NCI-H2196 treated with DMSO at 0.1 percent for 48 hours (cell line): ENCODE results near the gene THRB.

Source experiments
- DNase-seq: peaks from one replicate; lab custom pipeline; 2025; ENCODE audit not compliant: unreplicated experiment; lab: John Stamatoyannopoulos, UW

Gene THRB

DNA sequence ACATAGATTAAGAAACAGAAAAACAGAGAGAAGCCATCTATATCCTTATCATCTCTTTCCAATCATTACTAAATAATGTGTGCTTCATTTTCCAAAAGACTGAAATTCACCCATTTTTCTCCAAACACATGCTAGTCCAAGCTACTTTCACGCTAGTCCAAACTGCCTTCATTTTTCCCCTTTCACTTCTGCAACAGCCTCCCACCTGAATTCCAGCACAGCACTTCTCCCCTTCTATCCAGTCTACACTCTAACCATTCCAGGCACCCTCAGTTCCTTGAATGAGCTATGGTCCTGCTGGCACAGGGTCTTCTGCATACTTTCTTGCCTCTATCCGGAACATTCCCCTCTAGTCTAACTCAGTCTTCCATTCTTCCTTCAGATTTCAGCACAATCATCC, 112.0 kb downstream of the THRB start:
- no peak for DNase-seq

DNA sequence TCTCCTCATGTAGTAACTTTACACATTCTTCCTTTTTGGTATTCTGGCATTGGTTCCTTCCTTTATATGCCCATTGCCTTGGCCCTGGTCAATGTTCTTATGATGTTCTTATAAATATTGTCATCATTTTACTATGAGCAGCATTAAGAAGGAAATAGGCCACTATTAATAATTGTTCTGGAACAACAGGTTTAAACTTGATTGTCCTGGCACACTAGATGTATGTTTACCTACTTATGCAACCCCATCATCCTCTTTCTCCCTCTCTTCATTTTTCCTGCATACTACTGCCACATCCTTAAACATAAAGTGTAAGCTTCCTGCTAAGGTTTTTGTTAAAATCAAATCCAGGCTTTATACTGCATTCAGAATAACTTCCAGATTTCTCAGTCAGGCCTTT, 114.7 kb downstream of the THRB start:
- no peak for DNase-seq

DNA sequence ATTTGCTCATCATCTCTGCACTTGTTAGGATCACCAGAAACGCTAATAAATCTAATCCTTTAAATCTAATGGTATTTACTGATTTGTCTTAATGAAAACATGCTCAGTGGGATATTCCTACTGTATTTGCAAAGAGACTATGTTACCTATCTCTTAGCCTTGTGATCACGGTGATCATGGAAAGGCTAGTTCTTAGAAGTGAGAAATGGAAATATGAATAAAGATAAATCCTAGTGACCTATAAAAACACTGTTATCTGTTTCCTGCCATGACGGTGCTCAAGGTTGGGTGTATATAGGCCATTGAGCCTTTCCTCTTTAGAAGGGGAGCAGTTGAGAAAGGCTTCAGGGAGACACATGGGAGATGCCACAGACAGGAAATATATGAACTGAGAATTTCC, 116.3 kb downstream of the THRB start:
- no peak for DNase-seq

- no peak for DNase-seq
These were observed 117.2 kb downstream of the THRB start for GRCh38 chr3:24377218-24377993.

- DNase-seq: no peak
These were observed 118.7 kb downstream of the THRB start for GRCh38 chr3:24375947-24376384.

GRCh38 chr3:24374801-24375200, 119.8 kb downstream of the THRB start:
- DNase-seq: no peak

GRCh38 chr3:24373198-24373959, 121.3 kb downstream of the THRB start:
- no peak for DNase-seq

DNA sequence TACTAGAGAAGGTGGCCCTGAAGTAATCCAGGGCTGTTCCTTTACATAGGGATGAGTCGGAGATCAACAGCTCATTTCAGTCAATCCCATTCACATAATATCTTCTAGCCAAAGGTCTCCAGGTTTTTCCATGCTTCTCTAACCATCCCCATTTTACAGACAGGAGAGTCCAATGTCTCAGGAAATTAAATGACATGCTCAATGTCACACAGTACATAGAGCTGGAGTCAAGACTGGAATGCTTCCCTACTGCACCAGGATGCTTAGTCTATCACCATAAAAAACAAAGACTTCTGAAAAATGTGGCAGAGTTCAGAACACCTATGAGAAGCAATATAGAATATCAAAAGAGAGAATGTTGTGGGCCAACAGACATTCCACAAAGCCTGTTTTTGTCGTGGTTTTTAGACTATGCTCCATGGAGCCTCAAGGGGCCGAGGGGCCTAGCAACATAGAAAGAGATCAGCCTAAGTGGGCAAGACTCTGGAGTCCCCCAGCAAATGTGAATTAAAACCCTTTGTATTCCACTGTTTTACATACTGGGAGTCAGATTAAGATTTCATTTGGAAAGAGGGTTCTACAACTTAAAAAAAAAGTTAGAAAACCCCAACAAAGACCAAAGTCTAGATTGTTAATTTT, 122.0 kb downstream of the THRB start:
- no peak for DNase-seq

DNA sequence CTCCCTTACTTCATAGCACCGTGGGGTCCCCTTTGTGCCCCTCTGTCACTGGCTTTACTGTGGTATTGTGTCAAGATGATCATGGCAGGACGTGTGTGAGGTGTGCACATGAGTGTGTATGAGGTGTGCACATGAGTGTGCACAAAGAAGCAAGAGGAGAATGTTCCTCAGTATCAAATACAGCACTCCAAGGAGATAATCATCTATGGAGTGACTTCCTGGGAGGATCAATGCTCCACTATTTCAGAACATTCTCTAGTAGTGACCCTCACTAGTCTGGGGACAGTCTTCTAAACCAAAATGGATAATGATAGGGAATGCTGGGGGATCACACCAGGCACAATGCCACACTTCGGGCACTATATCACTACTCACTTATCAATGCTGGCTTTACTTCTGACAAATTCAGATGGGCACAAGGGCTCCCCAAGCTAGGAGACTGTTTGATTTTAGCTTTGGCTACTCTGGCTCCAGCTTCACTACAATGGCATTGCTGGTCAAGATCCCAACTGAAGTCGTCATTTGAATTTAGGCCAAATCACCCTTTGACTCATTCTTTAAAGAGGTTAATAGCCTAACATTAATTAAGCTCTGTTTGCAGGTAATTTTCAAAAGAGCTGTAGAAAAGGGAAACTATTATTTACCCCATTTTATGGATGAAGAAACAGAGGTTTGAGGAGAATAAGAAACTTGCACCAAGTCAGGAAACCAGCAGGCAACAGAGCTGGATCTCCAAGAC, 124.1 kb downstream of the THRB start:
- no peak for DNase-seq

DNA sequence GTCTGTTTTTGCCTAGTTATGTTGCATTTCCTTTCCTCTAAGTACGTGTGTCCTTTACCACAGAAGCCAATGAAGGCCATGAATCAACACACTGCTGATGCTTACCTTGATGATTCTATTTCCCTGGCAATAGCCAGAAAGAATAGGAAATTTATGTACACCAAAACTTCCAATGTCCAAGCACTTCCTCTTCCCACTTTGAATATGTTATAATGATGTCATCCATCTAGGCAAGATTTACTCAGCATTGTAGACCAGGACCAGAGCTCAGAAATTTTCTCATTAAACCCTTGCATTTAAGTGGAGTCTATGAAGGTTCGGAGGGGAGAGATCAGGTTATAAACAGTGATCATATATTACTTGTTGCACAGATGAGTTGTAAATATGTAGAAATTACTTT, 126.0 kb downstream of the THRB start:
- no peak for DNase-seq

- DNase-seq: no peak
These were observed 126.9 kb downstream of the THRB start for GRCh38 chr3:24367664-24368264.

- no peak for DNase-seq
These were observed 127.4 kb downstream of the THRB start for GRCh38 chr3:24367216-24367615.

- no peak for DNase-seq
These were observed 129.5 kb downstream of the THRB start for GRCh38 chr3:24365168-24365567.

DNA sequence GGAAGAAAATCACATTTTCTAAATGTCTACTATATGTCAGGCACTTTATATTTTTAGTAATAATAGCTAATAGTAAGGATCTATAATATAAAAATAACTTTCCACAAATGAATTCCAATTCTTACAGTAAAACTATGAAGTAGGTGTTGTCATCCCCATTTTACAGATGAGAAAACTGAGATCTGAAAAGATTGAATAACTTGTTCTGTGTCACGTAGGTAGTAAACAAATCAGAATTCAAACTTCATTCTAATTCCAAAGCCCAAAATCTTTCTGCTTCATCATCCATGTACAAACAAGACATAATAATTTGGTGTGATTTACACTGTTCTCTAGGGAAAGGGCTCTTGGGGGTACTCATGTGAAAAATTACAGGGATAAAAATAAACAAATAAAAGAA, 130.3 kb downstream of the THRB start:
- no peak for DNase-seq

DNA sequence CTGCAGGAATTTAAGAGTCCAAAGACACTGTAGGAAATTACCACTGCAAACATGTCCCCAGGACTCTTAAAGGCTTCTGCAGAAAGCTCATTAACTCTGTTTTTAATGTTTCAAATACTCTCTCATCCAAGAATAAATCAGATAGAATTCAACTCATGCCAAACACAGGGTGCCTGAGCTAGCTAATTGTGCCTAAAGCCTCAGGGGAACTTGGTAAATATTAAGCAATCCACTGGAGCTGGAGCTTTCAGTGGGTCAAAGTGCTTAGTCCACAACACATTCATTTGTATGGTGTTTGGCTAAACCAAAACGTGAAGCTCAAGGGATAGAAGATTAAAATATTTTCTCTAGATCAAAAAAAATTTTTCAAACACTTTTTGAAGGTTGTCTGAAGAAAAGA, 131.4 kb downstream of the THRB start:
- no peak for DNase-seq

DNA sequence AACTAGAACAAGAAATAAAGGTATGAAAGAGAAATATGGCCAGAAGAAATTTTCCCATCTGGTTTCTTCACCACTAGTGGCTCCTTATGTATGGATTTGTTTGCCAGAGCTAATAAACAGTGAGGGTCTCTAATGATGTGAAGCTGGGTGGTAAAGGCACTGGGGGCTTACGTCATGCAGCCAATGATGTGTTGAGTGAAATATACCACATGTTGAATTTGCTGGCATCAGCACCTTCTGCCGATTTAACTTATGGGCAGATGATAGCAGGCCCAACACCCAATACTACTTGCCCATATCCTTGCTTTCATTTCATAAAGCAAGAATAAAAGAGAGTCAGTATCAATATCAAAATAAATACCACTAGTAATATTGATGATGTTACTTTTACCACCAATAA, 133.0 kb downstream of the THRB start:
- no peak for DNase-seq

DNA sequence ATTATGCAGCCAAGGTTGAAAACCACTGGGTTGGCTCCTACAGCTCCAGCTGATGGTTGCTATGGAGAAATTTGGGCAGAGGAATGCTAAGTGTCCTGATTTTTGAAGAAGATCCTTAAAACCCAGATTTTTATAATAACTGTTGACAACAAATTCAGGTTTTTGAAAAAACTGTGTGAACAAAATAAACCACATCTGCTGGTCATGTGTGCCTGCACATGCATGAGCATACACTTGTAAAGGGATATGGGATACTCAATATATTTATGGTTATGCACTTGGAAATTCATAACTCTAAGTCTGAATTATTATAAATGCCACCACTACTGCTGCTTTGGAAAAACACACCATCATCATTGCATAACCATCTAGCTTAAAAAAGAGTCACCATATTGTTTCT, 133.7 kb downstream of the THRB start:
- DNase-seq: no peak

DNA sequence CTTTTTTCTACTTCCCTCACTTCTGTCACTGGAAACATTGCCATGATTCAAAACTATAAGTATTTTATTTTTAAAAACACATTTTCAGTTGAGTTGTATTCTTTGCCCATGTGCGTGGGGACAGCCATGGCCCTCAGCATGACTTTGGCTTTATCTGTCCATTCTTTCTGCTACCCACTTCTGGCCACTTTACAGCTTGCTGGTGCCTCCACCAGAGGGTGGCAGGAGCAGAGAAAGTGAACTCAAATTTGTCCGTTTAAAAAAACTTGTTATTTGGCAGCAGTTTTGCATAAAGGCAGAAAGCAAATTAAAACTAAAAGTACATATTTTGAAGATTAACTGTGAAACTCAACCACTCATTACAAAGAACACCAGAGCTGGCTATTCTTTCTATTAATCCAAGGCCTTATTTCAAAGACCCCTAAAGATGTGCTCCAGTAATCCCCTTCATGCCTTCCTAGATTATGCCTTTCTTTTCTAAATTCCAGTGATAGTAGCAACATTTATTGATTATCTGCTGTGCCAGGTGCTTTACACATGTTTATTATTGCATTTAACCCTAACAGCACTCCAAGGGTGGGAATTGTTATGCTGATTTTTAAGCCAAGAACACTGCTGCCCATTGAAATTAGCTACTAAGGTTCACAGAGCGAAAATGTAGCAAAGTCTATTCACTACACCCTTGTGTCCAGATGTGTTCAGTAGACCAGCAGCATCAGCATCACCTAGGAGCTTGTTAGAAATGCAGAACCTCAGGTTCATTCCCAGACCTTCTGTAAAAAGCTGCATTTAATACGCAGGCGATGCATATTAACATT, 134.8 kb downstream of the THRB start:
- no peak for DNase-seq

- DNase-seq: no peak
These were observed 135.5 kb downstream of the THRB start for GRCh38 chr3:24359102-24359501.

- no peak for DNase-seq
These were observed 137.0 kb downstream of the THRB start for GRCh38 chr3:24357635-24358034.
